ENCODE data around the gene FHIT.

The FHIT gene

GRCh38 chr3:60136601-60137000 lies 1114.7 kb downstream of the FHIT start:
- no peak for DNase-seq

- DNase-seq: no peak
These were observed 1115.8 kb downstream of the FHIT start for GRCh38 chr3:60135474-60135873.

DNA sequence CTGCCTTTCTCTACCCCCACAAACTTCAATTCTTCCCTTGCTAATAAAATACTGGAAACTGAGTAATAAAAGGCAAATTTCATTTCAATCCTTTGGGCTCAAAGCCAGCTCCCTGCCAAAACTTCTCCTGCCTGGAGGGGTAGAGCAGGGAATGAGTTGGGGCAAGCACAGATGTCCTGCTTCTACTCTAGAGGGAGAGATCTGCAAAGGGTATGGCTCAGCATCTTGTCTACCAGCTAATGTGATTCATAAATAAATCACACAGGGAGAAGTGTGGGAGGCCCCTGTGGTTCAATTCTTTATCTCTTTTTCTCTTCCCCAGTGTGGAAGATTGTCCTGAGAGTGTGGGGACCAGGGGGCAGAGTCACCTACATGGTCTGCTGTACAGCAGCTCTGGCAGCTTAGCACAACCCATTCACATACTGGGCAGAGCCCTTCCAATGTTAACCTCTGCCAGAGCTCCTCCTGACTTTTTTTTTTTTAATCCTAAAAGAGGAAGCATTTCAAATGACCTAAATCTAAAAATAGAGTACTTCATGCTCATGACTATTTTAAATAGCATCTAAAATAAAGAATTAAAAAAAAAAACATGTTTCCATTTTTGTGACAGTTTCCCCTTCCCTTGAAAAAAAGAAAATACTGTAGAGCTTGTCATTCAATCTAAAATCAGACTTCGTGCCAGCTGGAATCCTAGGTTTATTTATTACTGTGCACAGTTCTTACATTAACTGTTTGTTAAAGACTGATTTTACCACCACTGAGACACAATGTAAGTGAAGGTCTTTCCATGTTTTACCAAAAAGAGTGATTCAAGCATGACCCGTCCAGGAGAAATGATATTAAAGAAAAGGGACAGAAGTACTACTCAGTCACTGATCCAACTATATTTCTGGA lies 1117.7 kb downstream of the FHIT start:
- no peak for DNase-seq

DNA sequence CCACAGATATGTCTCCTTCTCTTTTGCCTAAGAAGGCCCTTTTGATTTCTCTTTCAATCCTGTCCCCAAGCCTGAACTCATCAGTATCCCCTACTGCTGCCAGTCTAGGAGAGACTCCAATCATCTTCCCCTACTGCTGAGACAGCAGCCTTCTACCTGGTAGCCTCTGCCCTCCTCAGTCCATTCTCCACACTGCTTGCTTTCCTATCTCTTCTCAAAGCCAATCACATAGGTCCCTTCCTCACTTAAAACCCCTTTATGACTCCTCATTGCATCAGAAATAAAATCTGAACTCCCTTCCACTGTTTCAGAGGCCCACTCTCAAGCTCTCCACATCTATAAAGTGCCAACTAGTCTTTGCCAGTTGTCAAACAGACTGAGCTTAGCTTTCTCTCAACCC lies 1119.6 kb downstream of the FHIT start:
- no peak for DNase-seq

- no peak for DNase-seq
These were observed 1124.5 kb downstream of the FHIT start for GRCh38 chr3:60126511-60127304.

- no peak for DNase-seq
These were observed 1125.6 kb downstream of the FHIT start for GRCh38 chr3:60125686-60126085.

DNA sequence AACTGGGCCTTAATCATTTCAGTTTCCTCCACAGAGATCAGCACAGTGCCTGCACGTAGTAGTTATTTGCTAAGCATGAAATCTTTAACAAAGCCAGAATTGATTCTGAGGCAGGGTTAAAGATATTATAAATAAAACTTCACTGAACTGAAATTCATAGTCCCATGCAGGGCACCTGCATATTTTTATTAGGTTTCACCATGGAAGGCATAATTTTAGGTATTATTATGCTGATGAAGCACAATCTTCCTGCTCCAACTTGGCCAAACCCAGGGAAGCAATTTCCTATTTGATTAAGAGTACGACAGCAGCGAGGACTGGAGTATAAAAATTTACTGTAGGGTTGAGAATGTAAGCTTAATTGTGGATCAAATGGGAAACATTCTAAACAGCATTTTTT lies 1131.0 kb downstream of the FHIT start:
- DNase-seq: no peak

GRCh38 chr3:60114191-60114590 lies 1137.1 kb downstream of the FHIT start:
- no peak for DNase-seq

- no peak for DNase-seq
These were observed 1144.0 kb downstream of the FHIT start for GRCh38 chr3:60107275-60107674.

GRCh38 chr3:60102154-60102553 lies 1149.1 kb downstream of the FHIT start:
- DNase-seq: no peak

DNA sequence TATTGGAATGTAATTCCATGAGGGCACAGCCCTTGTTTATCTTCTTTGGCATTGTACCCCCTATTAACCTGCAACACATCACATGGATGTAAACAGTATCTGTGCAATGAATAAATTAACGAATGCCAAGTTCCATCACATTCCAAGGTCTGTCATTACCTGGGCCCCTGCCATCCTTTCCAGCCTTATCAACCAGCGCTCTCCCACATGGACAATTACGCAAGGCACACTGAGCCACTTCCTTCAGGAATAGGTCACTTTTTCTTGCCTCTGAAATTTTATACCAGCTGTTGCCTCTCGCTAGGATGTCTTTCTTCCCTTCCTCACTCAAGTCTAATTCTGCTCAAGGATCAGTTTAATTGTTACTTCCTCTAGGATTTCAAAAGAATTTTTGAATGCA lies 1149.6 kb downstream of the FHIT start:
- DNase-seq: no peak

DNA sequence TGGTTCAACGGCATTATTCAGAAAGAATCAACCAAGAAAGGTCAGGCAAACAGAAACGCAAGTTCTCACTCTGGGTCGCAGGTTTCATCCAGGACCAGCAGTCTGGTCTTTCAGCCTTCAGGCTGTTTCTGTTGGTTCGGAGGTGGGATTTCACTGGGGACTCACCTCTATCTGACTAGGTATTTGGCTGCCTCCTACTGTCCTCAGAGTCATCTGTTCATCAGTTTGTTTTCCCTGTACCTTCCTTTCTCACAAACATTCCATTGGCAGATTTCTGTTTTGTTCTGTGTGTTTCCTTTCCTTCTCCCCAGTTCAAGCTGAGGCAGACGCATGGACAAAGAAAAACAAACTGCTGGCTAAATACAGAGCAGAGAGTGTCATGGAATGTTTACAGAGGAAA lies 1154.8 kb downstream of the FHIT start:
- no peak for DNase-seq

DNA sequence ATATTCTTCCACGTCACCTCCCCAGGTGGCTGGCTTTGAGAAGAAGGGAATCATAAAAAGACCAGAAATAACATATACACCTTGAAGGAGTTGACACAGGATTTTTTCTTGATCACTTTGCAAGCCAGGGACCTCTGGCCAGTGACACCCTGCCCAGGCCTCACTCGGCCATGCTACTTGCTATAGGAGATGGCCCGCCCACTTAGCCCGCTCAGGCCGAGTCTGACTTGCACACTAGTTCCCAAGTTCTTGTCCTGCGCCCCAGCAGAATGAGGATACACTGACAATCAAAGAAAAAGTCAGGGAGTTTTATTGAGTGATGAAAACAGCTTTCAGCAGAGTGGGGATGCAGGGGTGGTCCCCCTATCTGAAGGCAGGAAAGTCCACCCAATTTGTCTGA lies 1155.3 kb downstream of the FHIT start:
- no peak for DNase-seq

DNA sequence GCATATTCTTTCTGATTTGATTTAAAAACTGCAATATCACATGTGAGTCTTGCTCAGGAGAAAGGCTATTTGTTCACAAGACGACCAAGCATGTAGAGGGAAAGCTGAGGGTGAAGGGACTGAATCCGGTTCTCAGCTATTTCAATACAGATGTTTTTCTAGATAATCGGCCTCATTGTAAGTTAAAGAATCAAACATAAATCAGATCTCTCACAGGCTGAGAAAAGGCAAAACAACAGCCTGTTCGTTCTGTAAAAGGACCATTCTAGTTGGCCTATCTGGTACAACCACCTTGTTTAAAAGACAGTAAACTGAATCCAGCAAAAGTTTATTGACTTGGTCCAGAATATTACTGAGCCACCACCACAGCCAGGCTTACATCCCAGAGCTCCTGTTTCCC lies 1155.7 kb downstream of the FHIT start:
- DNase-seq: peak; percentile 17

DNA sequence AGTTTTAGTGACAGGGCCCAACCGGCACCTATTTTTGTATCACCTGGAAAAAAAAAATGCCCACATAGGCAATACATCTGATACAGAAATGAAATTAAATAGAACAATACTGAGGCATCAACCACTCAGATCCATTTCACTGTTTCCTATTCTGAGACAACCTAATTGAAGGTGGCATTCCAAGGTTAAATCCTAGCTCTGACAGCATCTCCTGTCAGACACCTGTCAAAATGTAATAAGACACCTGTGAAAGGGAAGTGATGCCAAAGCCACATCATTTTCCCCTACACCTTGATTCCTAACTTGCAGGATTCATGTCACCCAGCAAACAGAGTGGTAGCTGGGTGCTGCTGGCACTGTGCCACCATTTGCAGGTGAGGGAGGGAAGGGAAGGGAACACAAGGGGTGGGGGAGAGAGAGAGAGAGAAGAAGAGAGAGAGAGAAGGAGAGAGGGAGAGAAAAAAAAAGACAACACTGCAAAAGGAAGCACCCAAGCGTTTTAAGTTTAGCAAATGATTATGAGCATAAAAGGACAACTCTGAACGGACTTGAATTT lies 1156.8 kb downstream of the FHIT start:
- peak; percentile 16 for DNase-seq

GRCh38 chr3:60090548-60090947 lies 1160.7 kb downstream of the FHIT start:
- no peak for DNase-seq

DNA sequence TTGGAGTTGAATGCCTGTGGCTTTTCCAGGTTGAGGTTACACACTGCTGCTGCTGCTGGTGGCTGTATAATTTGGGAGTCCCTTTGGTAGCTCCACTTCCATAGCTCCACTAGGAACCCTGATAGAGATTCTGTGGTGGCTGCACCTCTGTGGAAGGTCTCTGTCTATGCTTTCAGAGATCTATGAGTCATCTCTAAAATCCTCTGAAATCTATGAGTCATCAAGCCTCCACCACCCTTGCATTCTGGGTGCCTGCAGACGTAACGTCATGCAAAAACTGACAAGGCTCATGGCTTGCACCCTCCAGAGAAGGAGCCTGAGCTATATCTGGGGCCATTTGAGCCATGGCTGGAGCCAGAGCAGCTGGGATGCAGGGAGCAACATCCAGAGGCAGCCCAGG lies 1164.4 kb downstream of the FHIT start:
- no peak for DNase-seq

DNA sequence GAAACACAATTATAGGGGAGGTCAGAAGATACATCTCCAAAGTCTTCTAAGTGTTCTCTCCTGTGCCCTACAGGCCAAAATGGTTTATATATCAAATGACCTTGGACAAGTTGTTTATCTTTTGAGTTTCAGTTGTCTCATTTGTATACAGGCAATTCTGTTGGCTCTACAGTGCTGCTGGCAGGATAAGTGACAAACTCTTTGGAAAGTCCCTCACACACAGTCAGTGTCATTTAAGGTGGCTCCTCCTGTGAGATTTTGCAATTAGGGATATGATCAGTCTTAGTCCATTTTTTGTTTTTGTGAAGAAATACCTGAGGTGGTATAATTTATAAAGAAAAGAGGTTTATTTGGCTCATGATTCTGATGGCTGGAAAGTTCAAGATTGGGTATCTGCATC lies 1165.6 kb downstream of the FHIT start:
- DNase-seq: no peak

GRCh38 chr3:60081381-60082095 lies 1169.7 kb downstream of the FHIT start:
- DNase-seq: no peak

DNA sequence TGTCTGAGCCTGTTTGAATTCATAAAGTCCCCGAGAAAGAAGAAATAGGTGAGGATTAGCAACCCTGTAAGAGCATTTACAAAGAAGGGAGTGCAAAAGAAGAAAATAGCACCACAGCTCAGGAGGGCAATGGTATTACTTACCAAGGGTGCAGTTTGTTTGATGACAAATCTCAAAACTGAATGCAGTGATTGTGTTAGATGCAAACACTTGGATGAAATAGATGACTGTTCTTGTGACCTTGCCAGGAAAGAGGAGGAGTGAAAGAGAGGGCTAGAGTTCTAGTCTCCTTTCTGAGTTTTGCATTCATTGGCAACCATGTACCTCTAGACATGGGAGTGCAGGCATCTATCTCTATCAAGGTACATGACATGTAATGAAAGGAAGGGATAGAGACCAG lies 1170.6 kb downstream of the FHIT start:
- no peak for DNase-seq

GRCh38 chr3:60079076-60079475 lies 1172.2 kb downstream of the FHIT start:
- no peak for DNase-seq

DNA sequence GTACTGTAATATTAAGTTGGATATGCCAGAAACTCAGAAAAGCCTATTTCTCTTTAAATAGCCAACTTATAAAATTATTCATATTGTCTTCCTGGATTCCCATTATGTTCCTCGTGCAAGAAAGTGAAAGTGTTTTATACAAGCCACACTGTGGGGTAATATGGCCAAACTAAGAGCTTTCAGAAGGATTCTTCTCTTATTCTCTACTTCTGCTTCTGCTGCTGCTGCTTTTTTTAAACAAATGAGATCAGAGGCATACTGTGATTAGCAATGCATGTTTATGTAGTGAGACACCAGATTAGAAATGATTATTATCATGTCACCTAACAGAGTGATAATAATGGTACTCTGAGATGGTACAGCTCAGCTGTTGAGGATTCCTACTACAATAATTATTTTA lies 1174.9 kb downstream of the FHIT start:
- no peak for DNase-seq

GRCh38 chr3:60073942-60074341 lies 1177.3 kb downstream of the FHIT start:
- DNase-seq: no peak
